Hepatocyte (in vitro differentiated cells): Measurements from ENCODE around the gene TGFBI.

ENCODE experiments used
- CTCF ChIP-seq: fragments of 200-600 bp; sonication (generic); IDR thresholded peaks from 2 replicates; pipeline ENCODE4 v1.5.1; 2016; ENCODE audit warnings: antibody characterized with exemption, mild to moderate bottlenecking; ENCODE audit not compliant: poor library complexity
- EZH2 ChIP-seq: fragments of 200-600 bp; sonication (generic); IDR thresholded peaks from 2 replicates; pipeline ENCODE4 v1.6.1; 2016; ENCODE audit warnings: antibody characterized with exemption, mild to moderate bottlenecking, borderline replicate concordance
- EZH2phosphoT487 ChIP-seq: fragments of 200-600 bp; sonication (generic); IDR thresholded peaks from one replicate; pipeline ENCODE4 v1.6.1; 2018; ENCODE audit warnings: antibody characterized with exemption, mild to moderate bottlenecking, low read depth, moderate library complexity; ENCODE audit not compliant: unreplicated experiment, severe bottlenecking

GRCh38 chr5:135991429-135991828 lies 37.4 kb upstream of the TGFBI start:
- TF ChIP-seq EZH2phosphoT487 (no peak), EZH2 (no peak), CTCF (no peak)
